Measurements from ENCODE around the gene HLA-B. TPM values are rescaled to one million over a fixed set of nuclear protein-coding genes. Genes with fewer than 3 reads are reported as not detected.
A peak's percentile ranks its signal among the peaks of the same experiment; 100 is the strongest.

Gene HLA-B
- total RNA-seq, 4 donors from 2014 or later = 835 to 3,384 (median 2,517) TPM

GRCh38 chr6:31368461-31368860, 11.5 kb upstream of the HLA-B start:
- no peak for TF ChIP-seq CTCF (IDR thresholded peaks at IDR 0.05)
- TF ChIP-seq POLR2A (IDR thresholded peaks at IDR 0.05) = no peak
- Histone ChIP-seq H3K27me3 (no peaks in the 10 kb centered on the region), H3K27ac (no peak overlapping the region), H3K36me3 (no peaks in the 10 kb centered on the region), H3K4me3 (no peak overlapping the region), H3K9me3 (peaks cover 0 to 4% (median 0%) of the 10 kb centered on the region in 4 donors), H3K4me1 (no peaks in the 10 kb centered on the region)
- no peak for DNase-seq

GRCh38 chr6:31366693-31367470, 9.9 kb upstream of the HLA-B start:
- DNase-seq = peak; percentile 82 to 94 (median 94)
- Histone ChIP-seq H3K27me3 (no peaks in the 10 kb centered on the region), H3K27ac (peak overlapping the region in 1 of 4 donors; percentile 38), H3K9me3 (no peaks in the 10 kb centered on the region), H3K36me3 (no peaks in the 10 kb centered on the region), H3K4me1 (no peaks in the 10 kb centered on the region), H3K4me3 (peak overlapping the region; percentile 22 to 48 (median 39))
- TF ChIP-seq CTCF (IDR thresholded peaks at IDR 0.05) = peak; percentile 87 to 97 (median 96)
- TF ChIP-seq POLR2A (IDR thresholded peaks at IDR 0.05) = no peak

- Histone ChIP-seq H3K9me3 (no peaks in the 10 kb centered on the region), H3K27ac (no peak overlapping the region), H3K4me1 (no peaks in the 10 kb centered on the region), H3K36me3 (no peaks in the 10 kb centered on the region), H3K27me3 (no peaks in the 10 kb centered on the region), H3K4me3 (no peak overlapping the region)
- TF ChIP-seq POLR2A (IDR thresholded peaks at IDR 0.05) = no peak
- no peak for TF ChIP-seq CTCF (IDR thresholded peaks at IDR 0.05)
- no peak for DNase-seq
These were observed 8.9 kb upstream of the HLA-B start for GRCh38 chr6:31365864-31366263.

GRCh38 chr6:31363811-31364210, 6.8 kb upstream of the HLA-B start:
- no peaks in the 10 kb centered on the region for H3K27me3 ChIP-seq
- H3K36me3 ChIP-seq = no peaks in the 10 kb centered on the region
- H3K27ac ChIP-seq = no peak overlapping the region
- no peak overlapping the region for H3K4me3 ChIP-seq
- DNase-seq = no peak
- no peaks in the 10 kb centered on the region for H3K4me1 ChIP-seq
- TF ChIP-seq POLR2A (IDR thresholded peaks at IDR 0.05) (no peak), CTCF (IDR thresholded peaks at IDR 0.05) (no peak)
- H3K9me3 ChIP-seq = no peaks in the 10 kb centered on the region

GRCh38 chr6:31362751-31363150, 5.8 kb upstream of the HLA-B start:
- Histone ChIP-seq H3K27ac (no peak overlapping the region), H3K9me3 (no peaks in the 10 kb centered on the region), H3K36me3 (no peaks in the 10 kb centered on the region), H3K4me3 (no peak overlapping the region), H3K4me1 (no peaks in the 10 kb centered on the region), H3K27me3 (no peaks in the 10 kb centered on the region)
- DNase-seq = no peak
- TF ChIP-seq CTCF (IDR thresholded peaks at IDR 0.05) (no peak), POLR2A (IDR thresholded peaks at IDR 0.05) (no peak)

Measured in Peyer's patch (tissue), 4 donors.